ENCODE measurements around the gene HAPLN3. TPM values are rescaled to one million over a fixed set of nuclear protein-coding genes. Genes with fewer than 3 reads are reported as not detected.

Gene HAPLN3
- total RNA-seq, 4 donors from 2014 or later: 4.4 to 27.3 (median 16.2) TPM

DNA sequence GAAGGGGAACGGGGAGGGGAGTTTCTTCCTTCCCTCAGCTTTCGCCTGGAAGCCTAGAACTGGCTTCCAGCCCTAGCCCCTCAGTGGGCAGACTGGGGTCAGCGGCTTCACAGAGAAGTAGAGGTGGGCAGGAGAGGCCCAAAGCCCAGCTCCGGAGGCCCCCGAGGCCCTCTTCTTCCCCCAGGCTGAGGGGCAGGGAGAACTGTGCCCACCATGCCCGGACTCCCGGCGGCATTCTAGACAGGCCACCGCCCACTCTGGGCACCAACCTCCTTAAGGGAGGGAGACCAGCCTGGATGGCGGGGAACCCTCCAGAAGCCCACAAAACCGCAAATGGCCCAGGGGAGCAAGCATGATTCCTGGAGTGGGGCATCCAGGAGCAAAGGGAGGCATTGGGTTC lies 17.9 kb downstream of the HAPLN3 start:
- WGBS, 2 donors: 86 to 87% methylated on average over 11 of the region's 11 CpGs
- no peak overlapping the region for H3K27ac ChIP-seq
- H3K36me3 ChIP-seq: no peaks in the 10 kb centered on the region
- no peaks in the 10 kb centered on the region for H3K27me3 ChIP-seq
- TF ChIP-seq, protein P1, sequence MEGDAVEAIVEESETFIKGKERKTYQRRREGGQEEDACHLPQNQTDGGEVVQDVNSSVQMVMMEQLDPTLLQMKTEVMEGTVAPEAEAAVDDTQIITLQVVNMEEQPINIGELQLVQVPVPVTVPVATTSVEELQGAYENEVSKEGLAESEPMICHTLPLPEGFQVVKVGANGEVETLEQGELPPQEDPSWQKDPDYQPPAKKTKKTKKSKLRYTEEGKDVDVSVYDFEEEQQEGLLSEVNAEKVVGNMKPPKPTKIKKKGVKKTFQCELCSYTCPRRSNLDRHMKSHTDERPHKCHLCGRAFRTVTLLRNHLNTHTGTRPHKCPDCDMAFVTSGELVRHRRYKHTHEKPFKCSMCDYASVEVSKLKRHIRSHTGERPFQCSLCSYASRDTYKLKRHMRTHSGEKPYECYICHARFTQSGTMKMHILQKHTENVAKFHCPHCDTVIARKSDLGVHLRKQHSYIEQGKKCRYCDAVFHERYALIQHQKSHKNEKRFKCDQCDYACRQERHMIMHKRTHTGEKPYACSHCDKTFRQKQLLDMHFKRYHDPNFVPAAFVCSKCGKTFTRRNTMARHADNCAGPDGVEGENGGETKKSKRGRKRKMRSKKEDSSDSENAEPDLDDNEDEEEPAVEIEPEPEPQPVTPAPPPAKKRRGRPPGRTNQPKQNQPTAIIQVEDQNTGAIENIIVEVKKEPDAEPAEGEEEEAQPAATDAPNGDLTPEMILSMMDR (IDR thresholded peaks at IDR 0.05): no peak
- TF ChIP-seq EP300 (IDR thresholded peaks at IDR 0.05) (no peak), POLR2A (IDR thresholded peaks at IDR 0.05) (no peak)
- H3K4me1 ChIP-seq: peaks cover 0 to 11% (median 0%) of the 10 kb centered on the region in 4 donors
- H3K9me3 ChIP-seq: no peaks in the 10 kb centered on the region
- no peak for DNase-seq (ENCODE audit: low spot score in 2 of 2)
- no peak overlapping the region for H3K4me3 ChIP-seq

DNA sequence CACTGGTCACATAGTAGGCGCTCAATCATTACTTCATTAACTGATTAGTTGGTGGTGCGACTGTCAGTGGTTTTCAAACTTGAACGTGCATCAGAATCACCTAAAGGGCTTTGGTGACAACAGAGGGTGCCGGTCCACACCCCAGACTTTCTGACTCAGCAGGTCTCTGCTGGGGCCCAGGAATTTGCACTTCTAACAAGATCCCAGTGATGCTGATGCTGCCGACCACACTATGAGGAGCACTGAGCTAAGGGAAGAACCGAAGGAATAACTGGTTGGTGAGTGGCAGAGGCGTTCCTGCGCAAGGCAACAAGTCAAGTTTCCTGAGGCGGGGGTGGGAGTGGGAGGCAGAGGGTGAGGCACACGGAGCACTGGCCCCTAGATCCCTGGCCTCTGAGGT lies 18.8 kb downstream of the HAPLN3 start:
- H3K27ac ChIP-seq: no peak overlapping the region
- no peak for TF ChIP-seq EP300 (IDR thresholded peaks at IDR 0.05)
- TF ChIP-seq, protein P1 (IDR thresholded peaks at IDR 0.05): no peak
- no peak for TF ChIP-seq POLR2A (IDR thresholded peaks at IDR 0.05)
- no peaks in the 10 kb centered on the region for H3K9me3 ChIP-seq
- no peaks in the 10 kb centered on the region for H3K36me3 ChIP-seq
- H3K27me3 ChIP-seq: no peaks in the 10 kb centered on the region
- 81 to 84% methylated on average over 10 of the region's 10 CpGs for WGBS, 2 donors
- H3K4me3 ChIP-seq: no peak overlapping the region
- peaks cover 0 to 11% (median 0%) of the 10 kb centered on the region in 4 donors for H3K4me1 ChIP-seq
- DNase-seq (ENCODE audit: low spot score in 2 of 2): no peak

DNA sequence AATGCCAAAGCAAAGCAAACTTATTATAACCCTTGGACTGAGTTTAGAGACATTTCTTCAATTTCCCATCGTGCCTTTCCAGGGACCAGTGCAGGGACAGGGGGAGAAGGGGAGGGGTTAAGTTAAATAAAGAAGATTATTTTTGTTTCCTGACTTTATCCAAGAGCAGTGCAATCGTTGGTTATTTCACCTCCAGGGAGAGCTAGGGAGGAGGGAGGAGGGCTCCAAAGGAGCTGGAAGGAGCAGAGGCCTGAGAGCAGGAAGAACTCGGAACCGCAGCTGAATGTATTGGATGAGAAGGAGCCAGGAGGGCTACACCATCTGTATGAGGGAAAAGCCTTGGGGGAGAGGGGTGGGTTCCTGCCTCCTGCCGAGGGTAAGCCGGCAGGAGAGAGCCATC lies 20.7 kb downstream of the HAPLN3 start:
- TF ChIP-seq, protein P1 (IDR thresholded peaks at IDR 0.05): no peak
- TF ChIP-seq EP300 (IDR thresholded peaks at IDR 0.05) (no peak), POLR2A (IDR thresholded peaks at IDR 0.05) (no peak)
- no peak for DNase-seq (ENCODE audit: low spot score in 2 of 2)
- Histone ChIP-seq H3K27me3 (no peaks in the 10 kb centered on the region), H3K36me3 (no peaks in the 10 kb centered on the region), H3K4me3 (no peak overlapping the region), H3K9me3 (peaks cover 0 to 6% (median 0%) of the 10 kb centered on the region in 4 donors), H3K4me1 (peaks cover 0 to 11% (median 0%) of the 10 kb centered on the region in 4 donors), H3K27ac (no peak overlapping the region)
- WGBS, 2 donors: 22 to 30% methylated on average over 6 of the region's 6 CpGs

DNA sequence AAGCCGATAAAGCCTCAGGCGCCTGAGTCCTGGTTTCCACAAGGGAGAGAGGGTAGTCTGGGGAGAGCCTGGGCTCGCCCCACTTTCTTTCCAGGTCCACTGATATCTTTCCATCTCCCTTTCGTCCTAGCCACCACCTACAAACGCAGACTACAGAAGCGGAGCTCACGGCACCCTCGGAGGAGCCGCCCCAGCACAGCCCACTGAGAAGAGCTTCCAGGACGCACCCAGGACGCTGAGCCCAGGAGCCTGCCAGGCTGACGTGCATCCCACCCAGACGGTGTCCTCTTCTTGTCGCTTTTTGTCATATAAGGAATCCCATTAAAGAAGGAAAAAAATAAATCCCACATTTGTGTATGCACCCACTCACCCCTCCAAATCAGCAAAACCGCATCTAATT lies 21.1 kb downstream of the HAPLN3 start:
- Histone ChIP-seq H3K27ac (no peak overlapping the region), H3K27me3 (no peaks in the 10 kb centered on the region), H3K36me3 (no peaks in the 10 kb centered on the region), H3K9me3 (peaks cover 0 to 6% (median 0%) of the 10 kb centered on the region in 4 donors), H3K4me1 (peaks cover 0 to 11% (median 0%) of the 10 kb centered on the region in 4 donors), H3K4me3 (no peak overlapping the region)
- no peak for TF ChIP-seq POLR2A (IDR thresholded peaks at IDR 0.05)
- no peak for DNase-seq (ENCODE audit: low spot score in 2 of 2)
- WGBS, 2 donors: 61 to 62% methylated on average over 15 of the region's 15 CpGs

DNA sequence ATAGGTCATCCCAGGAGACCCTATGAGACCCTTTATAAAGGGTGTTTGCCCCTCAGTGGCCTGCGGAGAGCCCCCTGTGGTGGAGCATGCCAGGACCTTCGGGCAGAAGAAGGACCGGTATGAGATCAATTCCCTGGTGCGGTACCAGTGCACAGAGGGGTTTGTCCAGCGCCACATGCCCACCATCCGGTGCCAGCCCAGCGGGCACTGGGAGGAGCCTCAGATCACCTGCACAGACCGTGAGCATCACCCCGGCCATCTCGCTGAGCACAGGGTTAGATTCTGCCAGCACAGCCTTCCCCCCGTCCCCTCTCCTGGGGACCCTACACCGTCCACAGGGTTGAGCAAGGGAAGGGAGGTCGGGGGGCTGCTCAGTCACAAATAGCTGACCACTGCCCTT lies 21.6 kb downstream of the HAPLN3 start:
- DNase-seq (ENCODE audit: low spot score in 2 of 2): no peak
- no peak overlapping the region for H3K4me3 ChIP-seq
- H3K9me3 ChIP-seq: peaks cover 0 to 6% (median 0%) of the 10 kb centered on the region in 4 donors
- no peaks in the 10 kb centered on the region for H3K27me3 ChIP-seq
- H3K4me1 ChIP-seq: peaks cover 0 to 11% (median 0%) of the 10 kb centered on the region in 4 donors
- H3K27ac ChIP-seq: no peak overlapping the region
- no peaks in the 10 kb centered on the region for H3K36me3 ChIP-seq
- WGBS, 2 donors: 78 to 89% methylated on average over 11 to 13 of the region's 13 CpGs
- TF ChIP-seq EP300 (IDR thresholded peaks at IDR 0.05): no peak

DNA sequence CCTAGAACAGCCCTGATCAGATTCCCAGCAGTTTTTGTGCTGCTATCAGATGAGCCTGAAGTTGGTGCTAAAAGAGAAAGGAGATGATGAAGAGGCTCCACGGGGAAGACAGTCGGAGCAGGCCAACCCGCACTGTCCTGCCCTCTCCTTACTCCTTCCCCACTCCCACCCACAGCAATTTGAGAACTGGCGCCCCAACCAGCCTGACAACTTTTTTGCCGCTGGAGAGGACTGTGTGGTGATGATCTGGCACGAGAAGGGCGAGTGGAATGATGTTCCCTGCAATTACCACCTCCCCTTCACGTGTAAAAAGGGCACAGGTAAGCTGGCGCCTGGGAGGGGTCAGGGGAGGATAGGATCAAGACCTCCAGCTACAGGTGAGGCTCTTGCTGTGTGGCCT lies 22.6 kb downstream of the HAPLN3 start:
- TF ChIP-seq, protein P1 (IDR thresholded peaks at IDR 0.05): no peak
- TF ChIP-seq POLR2A (IDR thresholded peaks at IDR 0.05) (no peak), EP300 (IDR thresholded peaks at IDR 0.05) (no peak)
- DNase-seq (ENCODE audit: low spot score in 2 of 2): no peak
- 75 to 76% methylated on average over 9 of the region's 9 CpGs for WGBS, 2 donors
- Histone ChIP-seq H3K36me3 (no peaks in the 10 kb centered on the region), H3K4me3 (no peak overlapping the region), H3K27ac (no peak overlapping the region), H3K9me3 (peaks cover 0 to 6% (median 0%) of the 10 kb centered on the region in 4 donors), H3K4me1 (peaks cover 0 to 11% (median 0%) of the 10 kb centered on the region in 4 donors), H3K27me3 (no peaks in the 10 kb centered on the region)

Measured in tibial nerve (tissue), 4 donors.